ENCODE measurements around the gene FAM228B. TPM values are rescaled to one million over a fixed set of nuclear protein-coding genes. Genes with fewer than 3 reads are reported as not detected.
A peak's percentile ranks its signal among the peaks of the same experiment; 100 is the strongest.
"Not testable (repeated sequence)": the region's sequence is repeated elsewhere in the genome, so short reads cannot be mapped to it uniquely, and the experiment has no call there.

FAM228B gene
- total RNA-seq, 1 donor from 2014 or later = 3.2 TPM

GRCh38 chr2:24084386-24085199 lies 38.7 kb upstream of the FAM228B start, which contains the start of gene TP53I3:
Gene TP53I3 (minus strand): TSS chr2:24084834. CDS start chr2:24084326, 508 bp downstream.
- Histone ChIP-seq H3K36me3 (ENCODE audit: control insufficient read depth, insufficient read depth, low read length) (peaks cover 14% of the 10 kb centered on the region), H3K27me3 (ENCODE audit: control insufficient read depth, insufficient read depth, low read length) (no peaks in the 10 kb centered on the region), H3K4me3 (ENCODE audit: low read depth, low read length) (peak within 1 kb of the TSS; percentile 77)
- DNase-seq (ENCODE audit: low read depth) (peak; percentile 69), FAIRE-seq (no peak)
- peak; percentile 90 for TF ChIP-seq CTCF (IDR thresholded peaks at IDR 0.05; ENCODE audit: insufficient read depth, low read length, severe bottlenecking)

GRCh38 chr2:24085200-24085489 lies 38.1 kb upstream of the FAM228B start:
- DNase-seq (ENCODE audit: low read depth) (peak; percentile 36), FAIRE-seq (no peak)
- no peak for TF ChIP-seq CTCF (IDR thresholded peaks at IDR 0.05; ENCODE audit: insufficient read depth, low read length, severe bottlenecking)
- Histone ChIP-seq H3K36me3 (ENCODE audit: control insufficient read depth, insufficient read depth, low read length) (peaks cover 14% of the 10 kb centered on the region), H3K4me3 (ENCODE audit: low read depth, low read length) (peak overlapping the region; percentile 77), H3K27me3 (ENCODE audit: control insufficient read depth, insufficient read depth, low read length) (no peaks in the 10 kb centered on the region)

- no peak overlapping the region for H3K4me3 ChIP-seq (ENCODE audit: low read depth, low read length)
- no peak for TF ChIP-seq CTCF (IDR thresholded peaks at IDR 0.05; ENCODE audit: insufficient read depth, low read length, severe bottlenecking)
- H3K36me3 ChIP-seq (ENCODE audit: control insufficient read depth, insufficient read depth, low read length) = peaks cover 10% of the 10 kb centered on the region
- DNase-seq (ENCODE audit: low read depth) = no peak
- H3K27me3 ChIP-seq (ENCODE audit: control insufficient read depth, insufficient read depth, low read length) = no peaks in the 10 kb centered on the region
- no peak for FAIRE-seq
Observed at GRCh38 chr2:24086241-24086640, 37.0 kb upstream of the FAM228B start.

- Histone ChIP-seq H3K27me3 (ENCODE audit: control insufficient read depth, insufficient read depth, low read length) (no peaks in the 10 kb centered on the region), H3K4me3 (ENCODE audit: low read depth, low read length) (no peak overlapping the region), H3K36me3 (ENCODE audit: control insufficient read depth, insufficient read depth, low read length) (peaks cover 10% of the 10 kb centered on the region)
- DNase-seq (ENCODE audit: low read depth) = no peak
- FAIRE-seq = no peak
- TF ChIP-seq CTCF (IDR thresholded peaks at IDR 0.05; ENCODE audit: insufficient read depth, low read length, severe bottlenecking) = no peak
Observed at GRCh38 chr2:24087032-24087431, 36.2 kb upstream of the FAM228B start.

GRCh38 chr2:24088821-24089359 lies 34.4 kb upstream of the FAM228B start:
- TF ChIP-seq CTCF (IDR thresholded peaks at IDR 0.05; ENCODE audit: insufficient read depth, low read length, severe bottlenecking) = no peak
- FAIRE-seq (no peak), DNase-seq (ENCODE audit: low read depth) (no peak)

GRCh38 chr2:24093270-24093669 lies 30.0 kb upstream of the FAM228B start:
- H3K4me3 ChIP-seq (ENCODE audit: low read depth, low read length); FAIRE-seq; H3K27me3 ChIP-seq (ENCODE audit: control insufficient read depth, insufficient read depth, low read length); H3K36me3 ChIP-seq (ENCODE audit: control insufficient read depth, insufficient read depth, low read length); DNase-seq (ENCODE audit: low read depth): not testable (repeated sequence)

More at GRCh38 chr2:24088821-24089359, 34.4 kb upstream of the FAM228B start:
- Histone ChIP-seq H3K36me3 (ENCODE audit: control insufficient read depth, insufficient read depth, low read length) (no peaks in the 10 kb centered on the region), H3K27me3 (ENCODE audit: control insufficient read depth, insufficient read depth, low read length) (no peaks in the 10 kb centered on the region), H3K4me3 (ENCODE audit: low read depth, low read length) (no peak overlapping the region)

- FAIRE-seq; H3K4me3 ChIP-seq (ENCODE audit: low read depth, low read length); H3K36me3 ChIP-seq (ENCODE audit: control insufficient read depth, insufficient read depth, low read length); H3K27me3 ChIP-seq (ENCODE audit: control insufficient read depth, insufficient read depth, low read length); DNase-seq (ENCODE audit: low read depth): not testable (repeated sequence)
Observed at GRCh38 chr2:24095171-24095677, 28.0 kb upstream of the FAM228B start.

GRCh38 chr2:24100732-24101131 lies 22.5 kb upstream of the FAM228B start:
- not testable (repeated sequence) for FAIRE-seq; H3K36me3 ChIP-seq (ENCODE audit: control insufficient read depth, insufficient read depth, low read length); H3K4me3 ChIP-seq (ENCODE audit: low read depth, low read length); H3K27me3 ChIP-seq (ENCODE audit: control insufficient read depth, insufficient read depth, low read length); DNase-seq (ENCODE audit: low read depth)
